Bone marrow (tissue), 2 donors: ENCODE data around the gene THY1.

Experiments used
- DNase-seq, 2 donors: peaks; one replicate each; lab custom pipeline; 2025; lab: John Stamatoyannopoulos, UW

THY1 gene

GRCh38 chr11:119382101-119382500 lies 40.9 kb downstream of the THY1 start:
- no peak for DNase-seq

GRCh38 chr11:119381181-119381988 lies 41.6 kb downstream of the THY1 start, which contains the start of gene USP2:
Gene USP2, minus strand, starts transcription at chr11:119381690. Its CDS starts 8,210 bp downstream, at chr11:119373480.
- DNase-seq = peak; percentile 85 to 90

- no peak for DNase-seq
These were observed 42.2 kb downstream of the THY1 start for GRCh38 chr11:119380827-119381180.

DNA sequence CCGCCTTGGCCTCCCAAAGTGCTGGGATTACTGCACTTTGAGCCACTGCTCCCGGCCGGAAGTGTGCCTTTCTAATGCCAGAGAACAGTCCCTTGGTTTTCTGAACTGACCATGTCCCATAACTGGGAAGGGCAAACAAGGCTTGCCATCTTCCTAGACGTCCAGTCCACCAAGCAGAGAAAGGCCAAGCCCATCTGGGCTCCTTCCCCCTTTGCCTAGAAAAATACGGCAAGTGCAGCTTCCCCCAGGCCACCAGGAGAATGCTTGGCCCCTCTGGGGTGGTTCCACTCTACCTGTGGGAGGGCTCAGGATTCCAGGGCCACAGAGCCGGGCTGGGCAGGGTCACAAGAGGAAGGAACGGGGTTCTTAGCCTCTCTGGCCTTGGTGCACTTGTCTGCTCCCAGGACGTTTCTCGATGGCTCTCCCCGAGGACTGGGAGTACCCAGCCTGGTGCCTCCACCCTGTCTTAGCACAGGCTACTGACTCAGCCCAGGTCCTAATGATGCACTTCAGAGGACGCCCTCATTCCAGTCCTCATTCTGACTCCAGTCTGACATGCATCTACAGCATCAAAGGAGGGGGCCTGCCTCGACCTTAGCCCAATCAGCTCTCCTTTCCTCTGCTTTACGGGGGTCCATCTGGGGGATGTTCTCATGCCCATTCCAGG lies 42.7 kb downstream of the THY1 start:
- DNase-seq = no peak

DNA sequence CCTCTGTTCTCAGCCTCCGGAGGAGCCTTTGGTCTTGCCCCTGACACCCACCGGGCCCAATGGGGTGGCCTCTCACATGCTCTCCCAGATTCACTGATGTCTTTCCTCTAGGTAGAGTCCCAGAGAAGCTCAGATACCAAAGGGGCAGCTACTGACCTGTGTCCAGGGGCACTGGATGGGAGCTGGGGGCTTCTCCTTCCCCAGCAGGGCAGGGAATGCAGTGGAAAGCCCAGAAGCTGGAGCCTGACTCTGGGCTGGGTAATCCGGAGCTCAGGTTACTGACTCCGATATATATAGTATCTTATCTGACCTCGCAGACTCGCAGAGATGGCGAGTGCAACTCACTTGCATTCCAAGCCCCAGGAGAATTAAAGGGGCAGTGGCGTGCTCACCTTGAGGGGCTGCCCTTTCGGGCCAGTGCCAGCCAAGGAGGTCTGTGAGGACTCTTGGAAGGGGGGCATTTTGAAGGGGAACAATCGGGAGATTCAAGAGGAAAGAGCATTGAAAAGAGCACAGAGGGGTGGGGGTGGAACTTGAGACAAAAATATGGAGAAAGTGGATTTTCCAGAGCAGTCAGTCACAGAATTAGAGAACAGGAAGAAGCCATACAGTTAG lies 44.0 kb downstream of the THY1 start:
- no peak for DNase-seq

GRCh38 chr11:119377961-119378667 lies 44.9 kb downstream of the THY1 start:
- DNase-seq = no peak

DNA sequence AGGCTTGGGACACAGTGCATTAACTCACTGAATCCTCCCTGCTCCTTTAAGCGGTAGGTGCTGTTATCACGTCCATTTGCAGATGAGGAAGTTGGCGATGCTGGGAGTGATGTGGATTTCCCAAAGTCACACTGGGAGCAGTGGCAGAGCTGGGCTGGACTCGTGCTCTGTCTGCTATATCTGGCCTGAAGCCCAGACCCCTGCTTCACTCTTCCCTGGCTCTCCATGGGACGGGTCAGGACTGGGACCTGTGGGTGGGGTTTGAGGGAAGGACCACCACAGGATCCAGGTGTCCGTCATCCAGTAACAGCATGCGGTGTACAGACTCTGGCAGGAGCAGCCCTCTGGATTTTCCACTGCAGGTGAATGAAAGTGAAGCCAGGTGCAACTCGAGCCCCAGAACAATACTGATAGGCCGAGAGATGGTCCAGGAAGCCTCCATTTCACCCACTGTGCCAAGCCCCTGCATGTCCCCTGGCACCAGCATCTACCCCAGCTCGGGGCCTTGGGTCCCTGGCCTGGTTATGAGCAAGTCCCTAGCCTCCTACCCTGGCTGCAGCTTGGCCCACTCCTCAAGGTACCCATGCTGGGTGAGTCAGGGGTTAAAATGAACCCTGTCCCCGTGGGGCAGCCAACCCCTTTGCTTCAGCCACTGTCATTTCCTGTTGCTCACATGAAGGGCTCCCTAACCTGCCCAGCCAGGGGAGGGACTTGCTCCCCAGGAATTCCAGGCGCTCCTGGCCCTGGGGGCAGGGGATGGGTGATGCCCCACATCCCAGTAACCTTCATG lies 45.7 kb downstream of the THY1 start:
- no peak for DNase-seq

- DNase-seq = no peak
These were observed 46.6 kb downstream of the THY1 start for GRCh38 chr11:119376197-119376847.

DNA sequence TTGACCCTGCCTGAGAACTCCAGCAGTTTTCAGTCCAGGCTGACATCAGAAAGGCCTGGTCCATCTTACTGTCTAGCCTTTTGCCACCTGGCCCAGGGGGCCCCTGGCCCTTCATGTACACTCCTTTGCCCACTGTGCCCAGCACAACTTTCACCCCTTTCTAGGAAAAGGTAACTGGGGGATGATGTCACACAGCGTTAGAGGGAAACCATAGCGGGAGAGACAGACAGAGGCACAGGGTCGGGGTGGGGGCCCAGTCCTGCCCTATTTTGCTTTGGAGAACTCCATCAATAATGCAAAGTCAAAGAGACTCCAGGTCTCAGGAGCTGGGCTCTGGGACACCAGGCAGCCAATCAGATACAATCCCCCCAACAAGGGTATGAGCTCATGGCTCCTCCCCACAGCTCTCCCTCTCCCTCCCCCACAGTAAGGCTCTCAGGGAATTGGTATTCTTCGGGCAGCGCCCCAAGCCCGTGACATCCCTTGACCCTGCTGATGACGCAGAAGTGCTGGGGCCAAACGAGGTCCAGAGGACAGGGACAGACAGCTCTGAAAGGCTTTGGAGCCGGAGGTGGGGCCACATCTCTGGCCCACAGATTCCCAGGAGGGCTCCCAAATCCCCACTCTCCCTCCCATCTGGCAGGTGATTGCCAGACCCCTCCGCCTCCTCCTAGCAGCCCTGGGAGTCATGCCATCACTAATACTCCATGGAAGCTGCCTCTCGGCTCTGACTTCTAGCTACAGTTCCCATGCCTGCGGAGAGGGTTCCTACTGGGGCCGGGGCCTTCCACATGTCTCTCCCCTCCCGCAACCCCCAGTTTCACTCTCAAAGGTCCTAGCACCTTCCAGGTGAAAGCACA lies 47.4 kb downstream of the THY1 start:
- DNase-seq = no peak

DNA sequence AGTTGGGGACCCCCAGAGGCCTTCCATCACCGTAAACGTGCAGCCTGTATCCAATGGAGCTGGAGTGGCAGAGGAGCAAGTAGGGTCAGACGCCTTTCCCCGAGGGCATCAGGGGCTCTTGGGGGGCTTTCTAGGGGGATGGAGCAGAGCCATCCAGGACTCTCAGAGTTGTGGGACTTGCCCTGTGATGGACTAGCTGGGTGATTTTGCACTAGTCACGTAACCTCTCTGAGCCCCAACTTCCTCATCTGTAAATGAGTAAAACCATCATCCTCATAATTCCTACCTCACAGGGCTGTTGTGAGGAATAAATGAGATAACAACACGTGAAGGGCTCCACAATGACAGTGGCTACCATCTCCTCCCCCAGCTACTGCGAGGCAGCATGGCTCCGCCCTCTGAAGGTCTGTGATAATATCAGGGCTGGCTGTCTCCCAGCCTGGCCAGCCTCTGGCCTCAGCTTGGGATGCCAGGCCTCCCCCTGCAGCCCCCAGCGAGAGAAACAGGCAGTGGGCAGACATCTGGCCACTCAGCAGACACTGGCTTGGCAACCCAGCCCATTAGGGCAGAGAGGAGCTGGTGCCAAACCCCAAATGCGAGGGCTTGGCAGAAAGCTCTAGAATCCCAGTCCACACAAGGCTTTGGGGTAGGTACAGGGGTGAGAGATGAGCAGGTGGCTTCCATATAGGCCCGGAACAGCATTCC lies 48.2 kb downstream of the THY1 start:
- DNase-seq = no peak

DNA sequence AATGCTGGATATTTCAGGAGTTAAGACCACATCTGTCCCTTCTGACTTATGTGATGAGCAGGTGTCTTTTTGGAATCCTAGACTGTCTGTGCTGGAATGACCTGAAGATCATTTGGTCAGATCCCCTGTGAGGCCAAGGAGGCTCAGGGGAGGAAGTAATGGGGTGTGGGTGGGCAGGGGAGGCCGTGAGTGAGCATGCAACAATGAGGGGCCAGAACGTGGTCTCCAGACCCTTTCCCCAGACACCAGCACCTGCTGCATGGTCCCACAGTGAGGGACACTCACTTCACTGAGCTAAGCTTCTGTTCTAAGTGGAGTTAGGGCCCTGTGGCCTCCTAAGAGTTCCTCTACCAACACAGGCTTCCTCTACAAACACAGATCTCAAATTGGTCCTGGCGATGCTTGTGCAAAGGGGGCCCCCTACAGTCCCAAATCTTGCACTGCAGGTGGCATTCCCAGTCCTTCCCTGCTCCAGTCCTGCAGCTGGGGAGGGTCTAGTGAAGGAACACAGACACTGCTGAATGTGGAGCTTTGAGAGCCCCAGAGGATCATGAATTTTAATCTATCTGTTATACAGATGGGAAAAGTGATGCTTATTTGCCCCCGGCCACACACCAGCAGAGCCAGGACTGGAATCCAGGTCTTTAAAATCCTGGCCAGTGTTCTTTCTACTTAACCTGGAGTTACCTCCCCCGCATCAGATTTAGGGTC lies 48.9 kb downstream of the THY1 start:
- peak in 1 of 2 donors; percentile 71 for DNase-seq

DNA sequence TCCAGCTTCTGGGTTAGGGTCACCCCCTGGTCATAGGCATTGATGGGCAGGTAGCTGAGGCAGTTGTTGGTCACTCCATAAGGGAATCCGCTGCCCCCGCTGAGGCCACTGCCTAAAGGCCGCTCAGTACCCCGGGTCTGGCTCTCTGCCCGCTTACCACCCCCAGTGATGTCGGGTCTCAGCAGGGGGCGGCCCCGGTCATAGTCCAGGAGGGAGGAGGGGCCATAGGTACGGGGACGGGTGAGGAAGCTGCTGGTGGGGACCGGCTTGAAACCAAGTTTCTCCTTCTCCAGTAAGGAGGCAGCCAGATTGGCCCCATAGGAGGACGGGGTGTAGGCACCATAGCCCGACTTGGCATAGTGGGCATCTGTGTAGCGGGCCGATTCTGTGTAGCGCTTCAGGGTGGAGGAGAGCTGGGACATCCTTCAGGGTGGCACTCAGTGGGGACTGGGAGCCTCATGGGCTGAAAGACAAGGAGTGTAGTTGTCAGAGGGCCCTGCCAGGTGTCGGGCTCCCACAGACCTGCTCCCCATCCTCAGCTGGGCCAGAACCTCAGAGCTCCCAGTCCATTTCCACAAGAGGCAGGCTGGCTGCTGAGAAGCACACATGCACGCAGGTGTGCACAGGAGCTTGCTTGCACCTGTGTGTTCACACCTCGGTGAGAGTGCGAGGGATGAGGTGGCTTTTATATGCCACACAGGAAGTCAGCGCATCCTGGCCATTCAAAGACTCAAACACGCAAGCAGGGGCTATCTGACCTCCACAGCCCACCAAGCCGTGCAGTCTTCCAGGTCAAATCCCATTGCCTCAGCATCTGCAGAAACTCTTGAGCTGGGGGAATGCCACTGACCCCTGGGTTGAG lies 49.7 kb downstream of the THY1 start:
- no peak for DNase-seq

DNA sequence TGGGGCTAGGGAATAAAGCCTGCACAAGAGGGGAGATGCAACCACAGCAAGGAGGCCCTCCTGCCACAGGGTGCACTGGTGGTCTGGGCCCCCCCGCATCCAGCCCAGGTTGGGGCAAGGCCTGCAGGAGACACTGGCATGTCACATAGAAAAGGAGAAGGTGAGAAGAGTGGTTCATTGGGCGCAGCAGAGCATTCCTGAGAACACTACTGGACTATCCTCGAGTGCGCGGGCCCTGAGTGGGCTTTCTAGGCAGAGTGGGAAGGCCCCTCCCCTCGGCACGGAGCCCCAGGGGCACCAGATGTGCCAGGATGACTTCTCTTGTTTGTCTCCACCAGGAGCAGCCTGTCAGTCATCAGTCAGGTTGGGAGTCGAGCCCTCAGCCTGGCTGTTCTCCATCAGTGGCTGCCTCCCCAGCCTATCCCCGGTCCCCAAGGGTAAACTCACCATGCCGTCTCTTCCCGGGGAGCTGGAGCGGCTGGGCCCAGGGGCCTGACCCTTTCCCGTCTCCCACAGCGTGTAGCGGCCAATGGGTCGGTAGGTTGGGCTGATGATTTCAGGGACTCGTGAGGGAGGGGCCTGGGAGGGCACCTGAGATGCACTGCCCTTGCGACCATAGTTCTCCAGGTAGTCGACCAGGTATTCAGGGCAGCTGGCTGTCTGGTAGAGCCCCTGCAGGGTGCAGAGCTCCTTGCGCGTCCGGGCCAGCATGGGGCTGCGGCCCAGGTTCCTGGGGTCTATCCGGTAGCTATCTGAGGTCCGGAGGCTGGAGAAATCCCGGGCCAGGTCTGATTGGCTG lies 50.5 kb downstream of the THY1 start:
- no peak for DNase-seq

GRCh38 chr11:119371778-119372182 lies 51.2 kb downstream of the THY1 start:
- DNase-seq = no peak

- DNase-seq = no peak
These were observed 51.8 kb downstream of the THY1 start for GRCh38 chr11:119371067-119371601.

- no peak for DNase-seq
These were observed 52.4 kb downstream of the THY1 start for GRCh38 chr11:119370486-119371046.
